Stomach smooth muscle (tissue), 2 donors: ENCODE data around the gene CEP120.
"Not testable (repeated sequence)": the region's sequence is repeated elsewhere in the genome, so short reads cannot be mapped to it uniquely, and the experiment has no call there.

Experiments
- H3K27ac ChIP-seq: one replicate; pipeline ENCODE4 v1.7.0; 2013; ENCODE audit warnings: mild to moderate bottlenecking, low read length, inconsistent platforms
- H3K27me3 ChIP-seq, 2 donors: one replicate each; pipeline ENCODE4 v1.7.0; 2013; ENCODE audit warnings: low read length in 2 of 2; ENCODE audit not compliant: insufficient read depth in 2 of 2, control insufficient read depth in 1 of 2
- H3K36me3 ChIP-seq, 2 donors: one replicate each; pipeline ENCODE4 v1.7.0; 2013; ENCODE audit warnings: low read length in 2 of 2; ENCODE audit not compliant: control insufficient read depth in 2 of 2, insufficient read depth in 2 of 2
- H3K4me1 ChIP-seq: one replicate; pipeline ENCODE4 v1.7.0; 2013; ENCODE audit warnings: low read length; ENCODE audit not compliant: control insufficient read depth, insufficient read depth
- H3K4me3 ChIP-seq, 2 donors: one replicate each; pipeline ENCODE4 v1.7.0; 2013; ENCODE audit warnings: low read length in 2 of 2
- H3K9ac ChIP-seq, 2 donors: one replicate each; pipeline ENCODE4 v1.7.0; 2013; ENCODE audit warnings: low read length in 2 of 2, mild to moderate bottlenecking in 1 of 2
- H3K9me3 ChIP-seq, 2 donors: one replicate each; pipeline ENCODE4 v1.7.0; 2013; ENCODE audit warnings: low read length in 2 of 2; ENCODE audit not compliant: control insufficient read depth in 2 of 2
- donor health status: healthy.
- donor health status: Pancreatic carcinoma.

Gene CEP120

GRCh38 chr5:123438902-123439301, 15.7 kb upstream of the CEP120 start:
- H3K9me3 ChIP-seq: no peaks in the 10 kb centered on the region
- no peak overlapping the region for H3K4me3 ChIP-seq
- no peaks in the 10 kb centered on the region for H3K27me3 ChIP-seq
- H3K36me3 ChIP-seq: no peaks in the 10 kb centered on the region
- H3K9ac ChIP-seq: no peak overlapping the region
- H3K4me1 ChIP-seq: no peaks in the 10 kb centered on the region
- no peak overlapping the region for H3K27ac ChIP-seq

- Histone ChIP-seq H3K27me3 (no peaks in the 10 kb centered on the region), H3K4me1 (no peaks in the 10 kb centered on the region), H3K9ac (no peak overlapping the region), H3K27ac (no peak overlapping the region), H3K9me3 (no peaks in the 10 kb centered on the region), H3K4me3 (no peak overlapping the region), H3K36me3 (no peaks in the 10 kb centered on the region)
Observed at GRCh38 chr5:123438244-123438643, 15.0 kb upstream of the CEP120 start.

GRCh38 chr5:123436201-123436600, 13.0 kb upstream of the CEP120 start:
- Histone ChIP-seq H3K9me3 (no peaks in the 10 kb centered on the region), H3K27me3 (no peaks in the 10 kb centered on the region), H3K27ac (no peak overlapping the region), H3K36me3 (no peaks in the 10 kb centered on the region), H3K4me1 (no peaks in the 10 kb centered on the region), H3K9ac (no peak overlapping the region), H3K4me3 (no peak overlapping the region)

- no peak overlapping the region for H3K27ac ChIP-seq
- H3K27me3 ChIP-seq: no peaks in the 10 kb centered on the region
- no peaks in the 10 kb centered on the region for H3K9me3 ChIP-seq
- no peak overlapping the region for H3K9ac ChIP-seq
- no peaks in the 10 kb centered on the region for H3K36me3 ChIP-seq
- H3K4me3 ChIP-seq: no peak overlapping the region
- H3K4me1 ChIP-seq: no peaks in the 10 kb centered on the region
Observed at GRCh38 chr5:123434796-123435195, 11.6 kb upstream of the CEP120 start.

GRCh38 chr5:123433596-123433995, 10.4 kb upstream of the CEP120 start:
- Histone ChIP-seq H3K4me3 (no peak overlapping the region), H3K9ac (no peak overlapping the region), H3K36me3 (no peaks in the 10 kb centered on the region), H3K4me1 (no peaks in the 10 kb centered on the region), H3K9me3 (no peaks in the 10 kb centered on the region), H3K27me3 (no peaks in the 10 kb centered on the region), H3K27ac (no peak overlapping the region)

- not testable (repeated sequence) for H3K27ac ChIP-seq, H3K9me3 ChIP-seq, H3K27me3 ChIP-seq, H3K4me1 ChIP-seq, H3K36me3 ChIP-seq, H3K4me3 ChIP-seq, H3K9ac ChIP-seq
Observed at GRCh38 chr5:123430441-123430840, 7.2 kb upstream of the CEP120 start.

GRCh38 chr5:123429993-123430392, 6.8 kb upstream of the CEP120 start:
- Histone ChIP-seq H3K9me3 (no peaks in the 10 kb centered on the region), H3K27ac (no peak overlapping the region), H3K4me1 (no peaks in the 10 kb centered on the region), H3K9ac (no peak overlapping the region), H3K27me3 (no peaks in the 10 kb centered on the region), H3K4me3 (no peak overlapping the region), H3K36me3 (no peaks in the 10 kb centered on the region)

GRCh38 chr5:123429221-123429954, 6.2 kb upstream of the CEP120 start:
- H3K4me1 ChIP-seq: no peaks in the 10 kb centered on the region
- H3K27me3 ChIP-seq: no peaks in the 10 kb centered on the region
- H3K9ac ChIP-seq: no peak overlapping the region
- H3K27ac ChIP-seq: no peak overlapping the region
- no peaks in the 10 kb centered on the region for H3K36me3 ChIP-seq
- H3K9me3 ChIP-seq: no peaks in the 10 kb centered on the region
- H3K4me3 ChIP-seq: no peak overlapping the region

GRCh38 chr5:123428521-123429220, 5.5 kb upstream of the CEP120 start:
- H3K4me1 ChIP-seq: no peaks in the 10 kb centered on the region
- H3K27ac ChIP-seq: no peak overlapping the region
- H3K4me3 ChIP-seq: no peak overlapping the region
- no peaks in the 10 kb centered on the region for H3K27me3 ChIP-seq
- no peak overlapping the region for H3K9ac ChIP-seq
- H3K36me3 ChIP-seq: no peaks in the 10 kb centered on the region
- no peaks in the 10 kb centered on the region for H3K9me3 ChIP-seq

GRCh38 chr5:123427281-123427680, 4.1 kb upstream of the CEP120 start:
- Histone ChIP-seq H3K27me3 (no peaks in the 10 kb centered on the region), H3K36me3 (no peaks in the 10 kb centered on the region), H3K27ac (no peak overlapping the region), H3K9ac (no peak overlapping the region), H3K9me3 (no peaks in the 10 kb centered on the region), H3K4me3 (no peak overlapping the region), H3K4me1 (peaks cover 2% of the 10 kb centered on the region)

- Histone ChIP-seq H3K36me3 (no peaks in the 10 kb centered on the region), H3K4me3 (no peak overlapping the region), H3K27me3 (no peaks in the 10 kb centered on the region)
Observed at GRCh38 chr5:123425431-123425830, 2.2 kb upstream of the CEP120 start.

More at GRCh38 chr5:123425431-123425830, 2.2 kb upstream of the CEP120 start:
- Histone ChIP-seq H3K9me3 (no peaks in the 10 kb centered on the region), H3K27ac (no peak overlapping the region), H3K9ac (no peak overlapping the region), H3K4me1 (peaks cover 13% of the 10 kb centered on the region)
